Gastrocnemius medialis (tissue), 4 donors: ENCODE measurements around the gene RASIP1.

Experiments
- CTCF ChIP-seq, 5 experiments: fragments of 450-650 bp in 3 of 5; fragments of 200-600 bp in 2 of 5; sonication (generic) in 2 of 5; IDR thresholded peaks in 4 of 5; conservative IDR thresholded peaks in 1 of 5; 1 replicate in 4 of 5; 2 replicates in 1 of 5; pipeline ENCODE4 v1.5.1; 2016 to 2019; ENCODE audit warnings: antibody characterized with exemption in 5 of 5, mild to moderate bottlenecking in 3 of 5, moderate library complexity in 3 of 5
- POLR2A ChIP-seq, 2 donors: fragments of 450-650 bp; IDR thresholded peaks; one replicate each; pipeline ENCODE4 v1.6.1; 2017; ENCODE audit warnings: antibody characterized with exemption in 2 of 2, mild to moderate bottlenecking in 2 of 2, moderate library complexity in 2 of 2

DNA sequence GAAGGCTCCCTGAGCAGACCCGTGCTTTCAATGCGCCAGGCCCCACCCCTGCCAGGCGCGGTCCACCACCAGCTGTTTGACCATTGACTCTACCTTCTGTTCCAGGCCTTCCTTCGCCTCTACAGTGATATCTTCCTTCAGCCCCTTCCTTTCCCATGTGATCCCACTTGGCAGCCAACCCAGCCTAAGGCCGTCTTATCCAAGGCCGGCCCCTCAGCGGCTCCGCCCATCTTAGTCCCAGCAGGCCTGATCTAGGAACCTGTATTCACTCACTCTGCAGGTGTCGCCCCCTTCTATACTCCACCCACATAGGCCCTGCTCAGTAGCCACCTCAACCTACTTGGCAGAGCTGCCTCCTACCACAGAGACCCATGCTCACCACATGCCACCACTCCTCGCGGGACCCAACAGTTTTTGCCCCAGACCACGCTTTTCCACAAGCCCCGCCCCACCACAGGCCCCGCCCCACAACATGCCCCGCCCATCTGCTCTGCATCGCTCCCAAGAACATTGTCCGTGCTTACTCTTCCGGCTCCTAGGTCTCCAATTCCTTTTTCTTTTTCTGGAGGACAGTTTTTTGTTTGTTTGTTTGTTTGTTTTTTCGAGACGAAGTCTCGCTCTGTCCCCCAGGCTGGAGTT is 2.9 kb downstream of the RASIP1 start:
- no peak for TF ChIP-seq CTCF (IDR thresholded peaks at IDR 0.05 in 4 of 5, conservative IDR thresholded peaks at IDR 0.05 in 1 of 5)
- no peak for TF ChIP-seq POLR2A (IDR thresholded peaks at IDR 0.05)
